NCI-H2171 (cell line): Measurements from ENCODE around the gene RPS14.

Experiments
- DNase-seq: peaks from one replicate; lab custom pipeline; 2025; lab: John Stamatoyannopoulos, UW

Gene RPS14

GRCh38 chr5:150413176-150413901, 36.2 kb downstream of the RPS14 start:
- DNase-seq, result no peak

DNA sequence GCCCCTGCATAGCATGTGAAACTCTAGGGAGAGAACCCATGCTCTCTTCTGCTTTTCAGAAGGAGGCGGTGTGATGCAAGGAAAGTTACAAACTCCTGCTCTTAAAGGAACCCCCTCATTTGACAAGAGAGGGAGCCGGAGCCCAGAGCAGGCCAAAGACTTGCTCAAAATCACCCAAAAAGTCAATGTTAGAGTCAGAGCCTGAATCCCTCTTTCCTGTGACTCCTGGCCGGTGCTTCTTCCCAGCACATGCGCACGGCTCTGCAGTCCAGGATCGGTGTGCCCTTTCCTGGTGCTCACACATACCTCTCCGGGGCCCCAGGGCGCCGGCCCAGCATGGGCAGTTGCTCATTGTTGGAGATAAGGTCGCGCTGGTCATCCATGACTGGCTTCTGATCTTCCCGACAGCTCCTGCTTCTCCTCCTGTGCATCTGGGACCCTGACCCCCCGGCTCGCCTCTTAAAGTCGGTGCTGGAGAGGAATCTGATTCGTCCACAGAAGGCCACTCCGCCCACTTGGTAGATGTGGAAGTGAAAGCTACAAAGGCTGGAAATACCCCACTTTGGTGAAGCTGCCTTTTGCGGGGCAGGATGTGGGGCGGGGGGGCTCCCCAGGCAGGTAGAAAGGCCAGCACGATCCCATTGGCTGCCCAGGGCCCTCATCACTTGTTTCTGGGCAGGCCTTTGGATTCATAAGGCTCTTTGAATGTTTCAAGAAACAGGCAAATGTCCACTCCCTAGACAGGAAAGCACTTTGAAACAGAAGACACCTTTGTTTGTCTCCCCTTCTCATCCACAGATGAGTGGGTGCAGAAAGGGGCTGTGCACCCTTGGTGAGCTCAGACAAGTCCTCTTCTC, 37.0 kb downstream of the RPS14 start, which contains the start of gene CD74:
TSS of gene CD74 (minus strand) at position 592 of the 857 bp plus-strand sequence. CDS start at position 431, 161 bp downstream.
- DNase-seq, result no peak

GRCh38 chr5:150411245-150411979, 38.1 kb downstream of the RPS14 start:
- no peak for DNase-seq

DNA sequence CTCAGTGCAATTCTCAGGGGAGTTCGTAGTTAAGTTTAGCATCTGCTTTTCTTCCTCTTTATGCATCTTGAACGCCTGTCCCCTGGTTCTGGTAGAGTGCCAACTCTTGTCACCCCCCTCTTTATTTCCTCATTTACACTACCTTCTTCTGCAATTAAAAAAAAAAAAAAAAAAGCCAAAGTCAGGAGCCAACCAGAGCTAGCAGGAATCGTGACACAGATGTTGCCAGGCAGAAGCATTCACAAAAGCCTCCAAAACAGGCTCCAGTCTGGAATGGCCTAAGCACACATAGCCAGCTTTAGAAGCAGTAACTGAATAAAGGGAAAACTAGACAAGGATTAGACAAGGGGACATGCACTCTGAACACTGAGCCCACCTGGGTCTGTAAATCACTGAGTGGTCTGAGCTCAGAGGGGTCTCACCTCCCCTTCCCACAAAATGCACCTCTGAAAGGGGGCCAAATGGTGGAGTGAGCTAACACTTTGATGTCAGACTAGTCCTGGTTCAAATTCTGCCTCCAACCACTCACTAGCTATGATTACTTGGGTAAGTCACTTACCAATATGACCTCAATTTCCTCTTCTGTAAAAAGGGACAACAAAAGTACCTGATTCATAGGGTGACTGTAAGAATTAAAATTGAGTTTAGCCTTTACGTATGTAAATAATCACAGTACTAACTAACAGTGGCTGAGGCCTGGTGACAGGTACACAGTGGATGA, 38.9 kb downstream of the RPS14 start:
- no peak for DNase-seq

DNA sequence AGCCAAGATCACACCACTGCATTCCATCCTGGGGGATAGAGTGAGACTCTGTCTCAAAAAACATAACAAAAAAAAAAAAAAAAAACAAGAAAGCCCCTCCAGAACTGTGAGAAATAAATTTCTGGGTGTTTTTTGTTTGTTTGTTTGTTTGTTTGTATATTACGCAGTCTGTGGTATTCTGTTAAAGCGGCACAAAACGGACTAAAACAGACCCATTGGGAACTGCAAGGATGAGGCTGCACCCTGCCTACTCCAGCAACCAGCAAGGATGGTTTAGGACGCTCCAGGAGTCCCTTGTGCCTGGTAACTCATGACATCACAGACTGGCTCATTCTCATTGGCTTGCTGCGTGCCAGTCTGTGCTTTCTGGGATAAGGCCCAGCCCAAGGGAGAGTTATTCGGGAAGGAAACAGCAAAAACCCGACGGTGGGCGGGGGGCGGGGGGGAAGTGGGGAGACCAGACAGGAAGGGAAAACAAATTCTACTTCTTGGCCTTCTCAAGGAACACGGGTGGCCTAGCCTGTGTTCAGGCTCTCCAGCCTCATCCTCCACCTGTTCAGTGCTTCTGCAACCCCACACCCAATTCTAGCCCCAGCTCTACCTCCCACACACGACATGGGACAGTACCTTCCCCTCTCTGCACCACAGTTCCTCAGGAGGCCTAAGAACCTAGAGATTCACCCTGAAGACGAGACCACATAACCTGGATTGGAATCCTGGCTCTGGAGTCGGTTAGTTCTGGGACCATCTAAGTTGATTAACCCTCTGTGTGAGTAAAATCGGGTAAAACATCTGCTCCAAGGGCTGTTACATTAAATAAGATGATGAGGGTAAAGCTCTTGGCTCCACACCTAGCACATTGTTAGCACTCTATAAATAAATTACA, 39.7 kb downstream of the RPS14 start:
- DNase-seq, result peak; percentile 16

- no peak for DNase-seq
Observed at GRCh38 chr5:150408231-150408943, 41.2 kb downstream of the RPS14 start.

DNA sequence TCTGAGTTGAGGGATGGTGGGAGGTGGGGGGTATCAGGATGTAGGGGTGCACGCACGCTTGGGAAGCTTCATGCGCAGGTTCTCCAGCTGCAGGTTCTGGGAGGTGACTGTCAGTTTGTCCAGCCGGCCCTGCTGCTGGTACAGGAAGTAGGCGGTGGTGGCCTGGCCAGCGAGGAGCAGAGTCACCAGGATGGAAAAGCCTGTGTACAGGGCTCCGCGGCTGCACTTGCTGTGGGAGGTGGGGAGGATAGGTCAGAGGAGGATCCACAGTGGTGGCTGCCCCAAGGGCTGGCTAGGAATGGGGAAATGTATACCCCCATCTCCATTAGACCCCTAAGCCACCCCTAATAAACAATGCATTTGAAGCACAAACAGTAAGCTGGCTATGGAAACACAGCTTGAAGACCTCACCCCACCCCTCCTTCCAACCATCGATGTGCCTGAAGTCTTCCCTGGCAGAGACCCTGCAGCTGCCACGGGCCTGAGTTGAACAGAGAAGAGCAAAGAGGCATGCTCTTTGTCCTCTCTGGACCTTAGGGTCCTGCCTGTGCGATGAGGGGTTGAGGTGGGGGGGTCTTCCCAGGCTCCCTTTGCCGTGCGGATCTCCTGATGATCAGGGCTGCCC, 42.3 kb downstream of the RPS14 start:
- DNase-seq, result no peak

- DNase-seq, result no peak
Observed at GRCh38 chr5:150406723-150407095, 42.8 kb downstream of the RPS14 start.

- no peak for DNase-seq
Observed at GRCh38 chr5:150406103-150406722, 43.3 kb downstream of the RPS14 start.

- no peak for DNase-seq
Observed at GRCh38 chr5:150404941-150405816, 44.4 kb downstream of the RPS14 start.

GRCh38 chr5:150404535-150404934, 45.0 kb downstream of the RPS14 start:
- no peak for DNase-seq

DNA sequence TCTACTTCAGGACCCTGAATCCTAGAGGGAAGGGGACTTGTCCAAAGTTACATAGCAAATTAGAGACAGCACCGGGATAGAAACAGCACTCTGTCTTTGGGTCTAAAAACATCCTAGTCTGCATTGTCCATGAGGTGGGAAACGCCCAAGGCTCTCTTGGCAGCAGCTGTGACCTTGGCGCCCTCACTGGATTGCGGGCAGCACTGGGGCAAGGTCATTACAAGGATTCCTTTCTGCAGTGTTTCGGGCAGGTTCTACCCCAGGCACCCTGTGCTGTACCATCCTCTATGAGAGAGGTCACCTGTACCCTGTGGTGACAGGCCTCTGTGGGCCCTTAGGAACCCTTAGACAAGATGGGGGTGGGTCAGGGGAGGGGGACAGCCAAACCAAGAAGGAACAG, 45.4 kb downstream of the RPS14 start:
- no peak for DNase-seq

GRCh38 chr5:150402901-150403342, 46.6 kb downstream of the RPS14 start:
- no peak for DNase-seq

- DNase-seq, result no peak
Observed at GRCh38 chr5:150402229-150402773, 47.2 kb downstream of the RPS14 start.

DNA sequence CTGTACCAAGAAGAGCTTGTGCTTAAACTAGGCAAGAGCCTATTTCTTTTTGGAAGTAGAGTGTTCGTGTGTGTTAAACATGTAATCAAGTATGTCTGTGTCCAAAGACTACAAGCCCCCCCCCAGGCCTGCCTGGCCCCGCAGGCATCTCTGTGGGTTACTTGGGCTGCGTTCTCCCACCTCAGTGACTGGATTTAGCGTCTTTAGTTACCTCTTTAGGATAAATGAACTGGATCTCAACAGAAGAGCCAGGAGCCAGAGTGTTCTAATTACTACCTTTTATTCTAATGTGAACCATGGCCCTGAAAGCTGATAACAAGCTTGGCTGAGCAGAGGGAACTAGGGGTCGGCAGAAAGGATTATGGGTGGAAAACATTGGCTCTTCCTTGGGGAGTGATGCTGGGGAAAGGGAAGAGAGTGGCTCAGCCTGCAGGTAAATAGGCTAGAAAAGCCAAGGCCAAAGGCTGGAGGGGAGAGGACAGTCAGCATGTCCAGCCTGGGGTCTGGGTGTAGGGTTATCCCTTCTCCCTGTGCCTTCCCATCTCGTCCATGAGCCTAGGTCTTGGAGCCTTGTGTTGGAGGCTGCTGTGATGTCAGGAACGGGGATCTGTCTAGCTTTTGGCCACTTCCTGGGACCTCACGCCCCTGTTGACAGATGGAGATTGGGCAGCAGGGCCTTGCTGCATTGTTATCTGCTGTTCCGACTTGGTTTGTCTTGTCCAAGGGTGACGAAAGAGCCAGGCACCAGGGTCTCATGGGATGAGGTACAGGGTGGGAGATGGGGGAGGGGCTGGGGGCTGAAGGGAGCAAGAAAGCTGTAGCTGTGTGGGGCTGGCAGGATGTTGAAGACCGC, 47.9 kb downstream of the RPS14 start:
- no peak for DNase-seq

GRCh38 chr5:150401076-150401375, 48.5 kb downstream of the RPS14 start:
- no peak for DNase-seq
